Brain microvascular endothelial cell (primary cell): ENCODE measurements around the gene MYBPC3.

ENCODE experiments used
- DNase-seq: peaks from one replicate; pipeline ENCODE4 v3.0.0-alpha.2; 2020
- H3K27ac ChIP-seq: fragments of 250-450 bp; sonication (Bioruptor Pico); 2 replicates; pipeline ENCODE4 v1.5.1; 2020; ENCODE audit warnings: mild to moderate bottlenecking, moderate library complexity
- H3K27me3 ChIP-seq: fragments of 250-450 bp; sonication (Bioruptor Pico); replicated peaks from 2 replicates; pipeline ENCODE4 v1.5.1; 2020; ENCODE audit warnings: mild to moderate bottlenecking
- H3K36me3 ChIP-seq: fragments of 250-450 bp; sonication (Bioruptor Pico); replicated peaks from 2 replicates; pipeline ENCODE4 v1.5.1; 2020; ENCODE audit warnings: mild to moderate bottlenecking
- H3K4me3 ChIP-seq: 2 replicates; pipeline ENCODE4 v1.5.1; 2011; ENCODE audit warnings: low read depth, mild to moderate bottlenecking, control low read depth, low read length, moderate library complexity
- in situ Hi-C: cut with HindIII; loops from 2 replicates; pipeline ENCODE4 v1.10.0; 2017; ENCODE audit warnings: low sequenced_read_pairs, low pct_ligation_motif_present
- TF ChIP-seq, protein P1 (sequence below): IDR thresholded peaks from 2 replicates; pipeline ENCODE4 v1.5.1; 2011; ENCODE audit warnings: low read depth, mild to moderate bottlenecking, moderate library complexity, low read length, control low read depth, inconsistent platforms; ENCODE audit errors: missing control alignments

MYBPC3 gene

DNA sequence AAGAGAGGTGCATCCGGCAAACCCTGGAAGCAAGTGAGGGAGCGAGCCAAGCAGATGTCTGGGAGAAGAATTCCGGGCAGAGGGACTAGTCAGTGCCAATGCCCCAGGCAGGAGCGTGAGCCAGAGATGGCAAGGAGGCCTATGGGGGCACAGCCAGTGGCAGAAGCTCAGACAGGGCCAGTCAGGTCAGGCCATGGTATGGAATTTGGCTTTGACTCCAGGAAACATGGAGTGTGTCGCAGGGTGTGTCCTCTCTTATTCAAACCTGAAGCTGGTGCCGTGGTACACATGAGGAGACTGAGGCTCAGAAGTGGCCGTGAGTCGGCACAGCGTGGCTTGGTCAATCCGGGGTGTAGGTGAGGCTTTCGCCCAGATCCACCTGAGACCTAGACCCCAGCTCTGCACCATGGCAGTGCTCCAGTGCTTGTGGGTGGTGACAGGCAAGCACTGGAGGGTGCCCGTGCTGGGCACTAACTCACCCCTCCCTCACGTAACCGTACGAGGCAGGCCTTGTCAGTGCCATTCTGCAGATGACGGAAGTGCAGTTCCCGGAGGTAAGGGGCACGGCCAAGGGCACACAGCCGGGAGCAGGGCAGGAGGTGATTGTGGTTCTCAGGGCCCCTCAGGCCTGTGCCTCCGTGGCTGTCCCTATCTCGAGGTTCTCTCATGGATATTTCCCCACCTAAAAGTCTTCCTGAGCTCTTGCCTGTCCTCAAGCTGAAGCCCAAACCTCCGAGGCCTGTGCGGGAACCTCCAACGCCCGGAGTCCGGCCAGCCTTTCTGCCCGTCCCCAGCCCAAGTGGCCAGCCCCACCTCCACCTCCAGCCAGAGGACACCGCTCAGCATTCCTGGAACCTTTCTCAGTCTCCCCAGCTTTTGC lies 36.4 kb upstream of the MYBPC3 start:
- DNase-seq, result no peak
- TF ChIP-seq, protein P1, sequence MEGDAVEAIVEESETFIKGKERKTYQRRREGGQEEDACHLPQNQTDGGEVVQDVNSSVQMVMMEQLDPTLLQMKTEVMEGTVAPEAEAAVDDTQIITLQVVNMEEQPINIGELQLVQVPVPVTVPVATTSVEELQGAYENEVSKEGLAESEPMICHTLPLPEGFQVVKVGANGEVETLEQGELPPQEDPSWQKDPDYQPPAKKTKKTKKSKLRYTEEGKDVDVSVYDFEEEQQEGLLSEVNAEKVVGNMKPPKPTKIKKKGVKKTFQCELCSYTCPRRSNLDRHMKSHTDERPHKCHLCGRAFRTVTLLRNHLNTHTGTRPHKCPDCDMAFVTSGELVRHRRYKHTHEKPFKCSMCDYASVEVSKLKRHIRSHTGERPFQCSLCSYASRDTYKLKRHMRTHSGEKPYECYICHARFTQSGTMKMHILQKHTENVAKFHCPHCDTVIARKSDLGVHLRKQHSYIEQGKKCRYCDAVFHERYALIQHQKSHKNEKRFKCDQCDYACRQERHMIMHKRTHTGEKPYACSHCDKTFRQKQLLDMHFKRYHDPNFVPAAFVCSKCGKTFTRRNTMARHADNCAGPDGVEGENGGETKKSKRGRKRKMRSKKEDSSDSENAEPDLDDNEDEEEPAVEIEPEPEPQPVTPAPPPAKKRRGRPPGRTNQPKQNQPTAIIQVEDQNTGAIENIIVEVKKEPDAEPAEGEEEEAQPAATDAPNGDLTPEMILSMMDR, result no peak
- Histone ChIP-seq H3K27me3 (no peaks in the 10 kb centered on the region), H3K4me3 (no peak overlapping the region), H3K36me3 (no peaks in the 10 kb centered on the region), H3K27ac (no peak overlapping the region)
- in situ Hi-C loops, result no loop called here

DNA sequence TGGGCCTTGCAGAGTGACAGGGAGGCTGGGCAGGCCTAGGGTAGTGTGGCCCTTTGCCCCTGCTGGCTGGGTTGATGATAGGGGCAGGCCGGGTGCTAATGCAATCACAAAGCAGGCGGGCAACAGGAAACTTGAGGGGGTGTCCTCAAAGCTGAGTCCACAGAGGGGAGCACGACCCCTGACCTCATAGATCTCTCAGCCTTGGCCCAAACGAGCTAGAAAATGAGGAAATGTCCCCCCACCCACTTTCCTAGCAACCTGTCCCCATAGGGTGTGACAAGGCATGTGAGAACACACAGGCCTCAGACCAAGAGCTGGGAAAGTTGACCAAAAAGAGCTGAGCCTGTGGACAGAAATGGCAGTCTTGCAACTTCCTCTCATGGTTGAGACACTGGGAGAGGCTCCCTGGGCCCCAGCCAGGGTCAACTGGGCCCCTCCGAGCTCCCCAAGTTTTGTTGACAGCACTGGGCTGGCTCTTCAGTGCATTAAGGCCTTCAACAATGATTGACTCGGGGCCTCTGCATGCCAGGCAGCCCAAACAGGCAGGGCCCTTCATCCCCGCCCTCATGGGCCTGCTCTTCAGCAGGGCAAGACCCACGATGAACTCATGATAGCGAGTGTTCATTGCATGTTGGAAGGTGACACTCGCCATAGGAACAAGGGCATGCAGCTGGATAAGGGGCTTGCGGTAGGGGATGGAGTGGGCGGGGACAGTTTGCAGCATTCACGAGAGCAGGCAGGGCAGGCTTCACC lies 35.6 kb upstream of the MYBPC3 start:
- H3K27me3 ChIP-seq, result no peaks in the 10 kb centered on the region
- DNase-seq, result no peak
- no peaks in the 10 kb centered on the region for H3K36me3 ChIP-seq
- TF ChIP-seq, protein P1, result no peak
- no peak overlapping the region for H3K4me3 ChIP-seq
- H3K27ac ChIP-seq, result no peak overlapping the region
- in situ Hi-C loops, result no loop called here

DNA sequence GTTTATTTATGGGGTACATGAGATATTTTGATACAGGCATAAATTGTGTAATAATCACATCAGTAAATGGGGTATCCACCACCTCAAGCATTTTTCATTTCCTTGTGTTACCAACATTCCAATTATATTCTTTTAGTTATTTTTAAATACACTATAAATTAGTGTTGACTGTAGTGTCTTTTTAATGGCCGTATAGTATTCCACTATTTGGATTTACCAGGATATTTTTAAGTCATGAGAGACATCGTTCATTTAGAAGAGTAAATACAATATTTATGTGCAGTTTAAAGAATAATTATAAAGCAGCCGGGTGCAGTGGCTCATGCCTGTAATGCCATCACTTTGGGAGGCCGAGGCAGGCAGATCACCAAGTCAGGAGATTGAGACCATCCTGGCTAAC lies 32.0 kb upstream of the MYBPC3 start:
- Histone ChIP-seq H3K27me3 (no peaks in the 10 kb centered on the region), H3K27ac (no peak overlapping the region), H3K4me3 (no peak overlapping the region), H3K36me3 (no peaks in the 10 kb centered on the region)
- in situ Hi-C loops, result no loop called here
- DNase-seq, result no peak
- TF ChIP-seq, protein P1, result no peak

DNA sequence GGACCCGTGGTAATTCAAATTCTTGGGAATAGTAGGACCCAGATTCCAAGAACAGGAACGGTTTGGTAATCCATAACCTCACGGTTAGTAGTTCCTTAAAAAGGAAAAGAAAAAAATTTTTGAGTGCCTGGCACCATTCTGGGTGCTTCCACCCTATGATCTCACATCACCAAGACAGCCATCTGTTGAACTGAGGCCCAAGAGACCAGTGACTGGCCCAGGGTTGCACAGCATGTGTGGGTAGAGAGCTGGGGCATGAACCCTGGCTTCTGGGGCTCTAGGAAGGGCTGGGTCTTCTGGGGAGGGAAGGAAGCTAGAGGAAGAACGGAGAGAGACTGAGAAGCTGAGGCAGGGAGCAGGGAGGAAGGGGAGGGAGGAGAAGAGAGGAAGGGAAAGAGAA lies 30.6 kb upstream of the MYBPC3 start:
- no peak overlapping the region for H3K27ac ChIP-seq
- TF ChIP-seq, protein P1, result no peak
- no peaks in the 10 kb centered on the region for H3K27me3 ChIP-seq
- no peak for DNase-seq
- in situ Hi-C loops, result no loop called here
- H3K36me3 ChIP-seq, result no peaks in the 10 kb centered on the region
- no peak overlapping the region for H3K4me3 ChIP-seq

DNA sequence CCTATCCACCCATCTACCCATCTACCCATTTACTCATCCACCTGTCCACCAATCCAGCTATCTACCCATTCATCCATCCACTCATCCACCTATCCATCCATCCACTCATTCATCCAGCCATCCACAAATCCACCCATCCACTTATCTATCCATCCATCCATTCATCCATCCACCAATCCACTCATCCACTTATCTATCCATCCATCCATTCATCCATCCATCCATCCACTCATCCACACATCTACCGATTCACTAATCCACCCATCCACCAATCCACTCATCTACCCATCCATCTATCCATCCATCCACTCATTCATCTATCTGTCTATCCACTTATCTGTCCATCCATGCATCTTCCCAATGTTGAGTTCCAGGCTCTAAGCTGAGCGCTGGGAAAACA lies 27.6 kb upstream of the MYBPC3 start:
- Histone ChIP-seq H3K36me3 (no peaks in the 10 kb centered on the region), H3K4me3 (no peak overlapping the region), H3K27me3 (no peaks in the 10 kb centered on the region), H3K27ac (no peak overlapping the region)
- TF ChIP-seq, protein P1, result no peak
- DNase-seq, result no peak
- in situ Hi-C loops, result no loop called here
